GM18867 (cell line): ENCODE results near the gene ARAF.

Experiments
- ATAC-seq: cut with Tn5 transposase; IDR thresholded peaks from one replicate; pipeline ENCODE4 v1.9.1; 2021; ENCODE audit warnings: mild to moderate bottlenecking, moderate library complexity; ENCODE audit not compliant: unreplicated experiment

Gene ARAF

GRCh38 chrX:47563801-47564315 is 2.9 kb downstream of the ARAF start:
- ATAC-seq, result no peak

GRCh38 chrX:47564438-47565085 is 3.6 kb downstream of the ARAF start:
- no peak for ATAC-seq

- ATAC-seq, result no peak
Observed at GRCh38 chrX:47566841-47567240, 5.8 kb downstream of the ARAF start.

- no peak for ATAC-seq
Observed at GRCh38 chrX:47568656-47569295, 7.8 kb downstream of the ARAF start.

- no peak for ATAC-seq
Observed at GRCh38 chrX:47570794-47571193, 9.8 kb downstream of the ARAF start.

- ATAC-seq, result no peak
Observed at GRCh38 chrX:47571215-47571614, 10.2 kb downstream of the ARAF start.

- no peak for ATAC-seq
Observed at GRCh38 chrX:47571896-47572295, 10.9 kb downstream of the ARAF start.

- no peak for ATAC-seq
Observed at GRCh38 chrX:47572773-47573340, 11.9 kb downstream of the ARAF start.

- no peak for ATAC-seq
Observed at GRCh38 chrX:47573341-47574075, 12.5 kb downstream of the ARAF start.

GRCh38 chrX:47574076-47574546 is 13.1 kb downstream of the ARAF start:
- ATAC-seq, result no peak

GRCh38 chrX:47574547-47575301 is 13.7 kb downstream of the ARAF start:
- ATAC-seq, result no peak

GRCh38 chrX:47576021-47576898 is 15.3 kb downstream of the ARAF start:
- ATAC-seq, result no peak

- no peak for ATAC-seq
Observed at GRCh38 chrX:47577424-47577823, 16.4 kb downstream of the ARAF start.

GRCh38 chrX:47577901-47578300 is 16.9 kb downstream of the ARAF start:
- no peak for ATAC-seq

- no peak for ATAC-seq
Observed at GRCh38 chrX:47578692-47579091, 17.7 kb downstream of the ARAF start.

GRCh38 chrX:47579537-47579936 is 18.5 kb downstream of the ARAF start:
- no peak for ATAC-seq

- ATAC-seq, result peak; percentile 89
Observed at GRCh38 chrX:47581731-47582647, 21.0 kb downstream of the ARAF start, which contains the start of gene TIMP1. TIMP1 (plus strand) TSS chrX:47582436; CDS start chrX:47583416, 980 bp downstream.

GRCh38 chrX:47583240-47583861 is 22.3 kb downstream of the ARAF start:
- ATAC-seq, result no peak
